Measurements from ENCODE around the gene SUPV3L1. TPM values are rescaled to one million over a fixed set of nuclear protein-coding genes. Genes with fewer than 3 reads are reported as not detected.

The SUPV3L1 gene
- total and polyA plus RNA-seq, 2 of the 8 experiments (the other 6 are each of a cell fraction or from before 2014, with no cell fraction given): 34.6 to 45.6 TPM

DNA sequence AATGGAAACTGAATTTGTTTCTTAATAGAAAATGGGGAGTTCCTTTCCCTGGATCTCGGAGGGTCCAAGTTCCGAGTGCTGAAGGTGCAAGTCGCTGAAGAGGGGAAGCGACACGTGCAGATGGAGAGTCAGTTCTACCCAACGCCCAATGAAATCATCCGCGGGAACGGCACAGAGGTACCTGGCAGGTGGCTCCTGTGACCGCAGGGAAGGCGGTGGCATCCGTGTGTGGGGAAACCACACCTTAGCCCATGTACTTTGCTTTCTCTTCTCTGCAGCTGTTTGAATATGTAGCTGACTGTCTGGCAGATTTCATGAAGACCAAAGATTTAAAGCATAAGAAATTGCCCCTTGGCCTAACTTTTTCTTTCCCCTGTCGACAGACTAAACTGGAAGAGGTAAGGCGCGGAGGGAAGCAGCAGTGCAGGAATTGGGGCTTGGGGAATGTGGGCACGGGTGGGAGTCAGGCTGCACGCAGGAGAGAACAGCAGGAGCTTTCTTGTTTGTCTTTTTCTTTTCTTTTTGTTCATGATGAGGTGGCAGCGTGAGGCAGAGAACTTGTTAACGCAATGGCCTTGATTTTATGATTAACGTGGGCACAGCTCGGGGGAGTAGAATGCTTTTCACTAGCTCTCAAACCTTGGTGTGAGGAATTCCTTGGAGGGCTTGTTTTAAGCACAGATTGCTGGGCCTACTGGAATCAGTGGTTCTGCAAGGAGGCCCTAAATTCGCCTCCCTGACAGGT, 52.9 kb downstream of the SUPV3L1 start:
- Histone ChIP-seq H4K20me1 (replicated peaks in 1 of 2; ENCODE audit: control insufficient read depth in 1 of 2, insufficient read depth in 2 of 2, low read length in 2 of 2) (no peaks in the 10 kb centered on the region), H4K91ac (replicated peaks; ENCODE audit: insufficient read length, low read length) (no peak overlapping the region), H2AK5ac (ENCODE audit: low read depth, low read length) (no peak overlapping the region), H2BK20ac (ENCODE audit: low read length) (0 out of 2 replicates have a peak overlapping the region, but pooled peaks have one; percentile 61), H3K4ac (replicated peaks; ENCODE audit: insufficient read length, low read depth, low read length) (no peak overlapping the region), H3K56ac (replicated peaks; ENCODE audit: insufficient read length, low read depth, low read length) (no peak overlapping the region), H2BK120ac (replicated peaks; ENCODE audit: low read depth, low read length) (no peak overlapping the region), H3K79me1 (ENCODE audit: low read depth, low read length) (no peaks in the 10 kb centered on the region), H3K4me1 (replicated peaks in 1 of 4; ENCODE audit: control insufficient read depth in 3 of 4, insufficient read depth in 4 of 4, low read length in 3 of 4) (peaks cover 0 to 13% (median 3%) of the 10 kb centered on the region in 4 experiments; a peak in 5 of 7 replicates), H3K27ac (ENCODE audit: low read depth, low read length) (no peak overlapping the region), H3K4me3 (ENCODE audit: extremely low read depth in 1 of 4, insufficient read depth in 2 of 4, low read depth in 3 of 4, low read length in 4 of 4) (no peak overlapping the region), H2BK5ac (ENCODE audit: low read depth, low read length) (no peak overlapping the region), H2BK15ac (ENCODE audit: low read length) (peak overlapping the region; percentile 84; the same call in 1 of the 2 replicates), H4K8ac (ENCODE audit: extremely low read depth, insufficient read depth, low read length) (no peak overlapping the region), H3K36me3 (ENCODE audit: control insufficient read depth in 2 of 4, insufficient read depth in 4 of 4, low read length in 3 of 4) (no peaks in the 10 kb centered on the region), H3K9ac (replicated peaks in 1 of 4; ENCODE audit: extremely low read depth in 1 of 4, low read depth in 3 of 4, low read length in 3 of 4) (peak overlapping the region in 1 of 4 experiments; percentile 8; a peak in 2 of 7 replicates), H3K18ac (ENCODE audit: extremely low read depth, low read length) (no peak overlapping the region), H2BK12ac (ENCODE audit: low read depth, low read length) (no peak overlapping the region; the same call in 1 of the 2 replicates), H3K23me2 (ENCODE audit: low read depth, low read length) (no peaks in the 10 kb centered on the region), H3K23ac (ENCODE audit: insufficient read length) (no peak overlapping the region), H3K4me2 (ENCODE audit: insufficient read depth in 1 of 2, low read depth in 2 of 2, low read length in 2 of 2) (no peak overlapping the region), H3K27me3 (replicated peaks in 1 of 4; ENCODE audit: control insufficient read depth in 3 of 4, extremely low read depth in 1 of 4, insufficient read depth in 3 of 4, low read length in 3 of 4) (no peaks in the 10 kb centered on the region), H4K5ac (ENCODE audit: insufficient read length, low read depth, low read length) (no peak overlapping the region), H3K79me2 (ENCODE audit: control insufficient read depth in 1 of 2, insufficient read depth in 2 of 2, low read length in 2 of 2) (no peaks in the 10 kb centered on the region), H3K14ac (ENCODE audit: insufficient read length) (no peak overlapping the region), H2AFZ (ENCODE audit: low read length) (peak overlapping the region; percentile 77; the same call in 1 of the 2 replicates), H3K9me3 (ENCODE audit: insufficient read depth in 2 of 2, low read depth in 1 of 2, low read length in 1 of 2) (no peaks in the 10 kb centered on the region)
- 82% methylated on average over 21 of the region's 22 CpGs; no CpG with 5 or more reads in 1 of the 2 experiments for WGBS, 2 experiments (ENCODE audit: extremely low coverage in 1 of 2, insufficient coverage in 1 of 2, insufficient read length in 1 of 2, insufficient replicate concordance in 2 of 2, low coverage in 1 of 2, low lambda C conversion rate in 2 of 2, missing lambda C conversion rate in 1 of 2)
- ChIA-PET CTCF (ENCODE audit: partially characterized antibody) (interaction anchor here (0.6 to 2.5 kb wide), 16 partner anchors 8 to 191 kb away, joined by 3 to 11 read pairs (median 4); no protein-coding TSS in a partner anchor), POLR2A (ENCODE audit: partially characterized antibody) (interaction anchor here (0.8 kb wide), 1 partner anchor 53 kb away, joined by 3 read pairs; the partner anchor contains the start of gene SUPV3L1)
- TF ChIP-seq TAF1 (IDR thresholded peaks at IDR 0.05; ENCODE audit: low read depth, low read length): no peak
- TF ChIP-seq, protein P1, sequence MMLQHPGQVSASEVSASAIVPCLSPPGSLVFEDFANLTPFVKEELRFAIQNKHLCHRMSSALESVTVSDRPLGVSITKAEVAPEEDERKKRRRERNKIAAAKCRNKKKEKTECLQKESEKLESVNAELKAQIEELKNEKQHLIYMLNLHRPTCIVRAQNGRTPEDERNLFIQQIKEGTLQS (IDR thresholded peaks at IDR 0.05; ENCODE audit: insufficient read depth, low read depth, low read length): no peak
- TF ChIP-seq YY1 (IDR thresholded peaks at IDR 0.05; ENCODE audit: low read depth, low read length): no peak
- no peak for TF ChIP-seq RXRA (IDR thresholded peaks at IDR 0.05; ENCODE audit: insufficient read depth, low read depth, low read length)
- TF ChIP-seq SP4 (IDR thresholded peaks at IDR 0.05; ENCODE audit: low read length): no peak
- FAIRE-seq: no peak
- no peak for DNase-seq (ENCODE audit: low read depth in 1 of 2, low spot score in 2 of 2)

Measured in H1 (cell line).